Limb (tissue), 2 donors: ENCODE results near the gene COL5A1.

Experiments
- DNase-seq, 2 donors: peaks; one replicate each; pipeline ENCODE4 v3.0.0-alpha.2; 2016; ENCODE audit errors: extremely low spot score in 2 of 2

Gene COL5A1

GRCh38 chr9:134834217-134834956 lies 192.8 kb downstream of the COL5A1 start:
- DNase-seq, result no peak

- no peak for DNase-seq
Measured at GRCh38 chr9:134834957-134835419, 193.4 kb downstream of the COL5A1 start.

- no peak for DNase-seq
Measured at GRCh38 chr9:134835448-134835847, 193.8 kb downstream of the COL5A1 start.

GRCh38 chr9:134835987-134836386 lies 194.4 kb downstream of the COL5A1 start:
- DNase-seq, result no peak

- no peak for DNase-seq
Measured at GRCh38 chr9:134836406-134836970, 194.9 kb downstream of the COL5A1 start.

- DNase-seq, result no peak
Measured at GRCh38 chr9:134837529-134837928, 195.9 kb downstream of the COL5A1 start.

GRCh38 chr9:134838651-134839454 lies 197.2 kb downstream of the COL5A1 start:
- no peak for DNase-seq

GRCh38 chr9:134839455-134840125 lies 198.0 kb downstream of the COL5A1 start:
- no peak for DNase-seq

GRCh38 chr9:134840511-134840910 lies 198.9 kb downstream of the COL5A1 start:
- DNase-seq, result no peak

GRCh38 chr9:134841180-134841904 lies 199.7 kb downstream of the COL5A1 start:
- DNase-seq, result no peak

GRCh38 chr9:134842321-134842720 lies 200.7 kb downstream of the COL5A1 start:
- no peak for DNase-seq

- DNase-seq, result no peak
Measured at GRCh38 chr9:134843740-134844139, 202.1 kb downstream of the COL5A1 start.

GRCh38 chr9:134844821-134845220 lies 203.2 kb downstream of the COL5A1 start:
- DNase-seq, result no peak

- no peak for DNase-seq
Measured at GRCh38 chr9:134846187-134846586, 204.6 kb downstream of the COL5A1 start.

GRCh38 chr9:134846699-134847098 lies 205.1 kb downstream of the COL5A1 start:
- DNase-seq, result no peak

GRCh38 chr9:134847138-134847537 lies 205.5 kb downstream of the COL5A1 start:
- no peak for DNase-seq

GRCh38 chr9:134847752-134848432 lies 206.3 kb downstream of the COL5A1 start:
- DNase-seq, result no peak

GRCh38 chr9:134848504-134848903 lies 206.9 kb downstream of the COL5A1 start:
- no peak for DNase-seq

GRCh38 chr9:134850611-134851010 lies 209.0 kb downstream of the COL5A1 start:
- no peak for DNase-seq

- no peak for DNase-seq
Measured at GRCh38 chr9:134851020-134851419, 209.4 kb downstream of the COL5A1 start.
